PFSK-1 (cell line): ENCODE results near the gene STAT4.

ENCODE experiments used
- FOXP2 ChIP-seq: optimal IDR thresholded peaks from 2 replicates; pipeline ENCODE3; 2011; ENCODE audit warnings: borderline replicate concordance, control low read depth, inconsistent platforms; ENCODE audit not compliant: insufficient read depth; ENCODE audit errors: extremely low read length, extremely low read depth
- POLR2AphosphoS5 ChIP-seq: IDR thresholded peaks from 2 replicates; pipeline ENCODE4 v1.6.1; 2012; ENCODE audit warnings: low read depth, mild to moderate bottlenecking, control low read depth, low read length, moderate library complexity
- SIN3A ChIP-seq: IDR thresholded peaks from 2 replicates; pipeline ENCODE4 v1.6.1; 2012; ENCODE audit warnings: mild to moderate bottlenecking, low read length, moderate library complexity, borderline replicate concordance; ENCODE audit not compliant: insufficient read depth
- TAF1 ChIP-seq: IDR thresholded peaks from 2 replicates; pipeline ENCODE4 v1.6.1; 2012; ENCODE audit warnings: low read length, control low read depth, borderline replicate concordance; ENCODE audit not compliant: insufficient read depth
- TF ChIP-seq, protein P1 (sequence below), 2 experiments: IDR thresholded peaks; 2 replicates each; pipeline versions ENCODE4 v1.6.1 to v1.8.0; 2011 to 2012; ENCODE audit warnings: low read depth in 2 of 2, low read length in 2 of 2, control low read depth in 1 of 2, inconsistent platforms in 1 of 2, mild to moderate bottlenecking in 1 of 2, moderate library complexity in 1 of 2; ENCODE audit not compliant: insufficient read depth in 1 of 2

- no peak for TF ChIP-seq TAF1
- TF ChIP-seq, protein P1, sequence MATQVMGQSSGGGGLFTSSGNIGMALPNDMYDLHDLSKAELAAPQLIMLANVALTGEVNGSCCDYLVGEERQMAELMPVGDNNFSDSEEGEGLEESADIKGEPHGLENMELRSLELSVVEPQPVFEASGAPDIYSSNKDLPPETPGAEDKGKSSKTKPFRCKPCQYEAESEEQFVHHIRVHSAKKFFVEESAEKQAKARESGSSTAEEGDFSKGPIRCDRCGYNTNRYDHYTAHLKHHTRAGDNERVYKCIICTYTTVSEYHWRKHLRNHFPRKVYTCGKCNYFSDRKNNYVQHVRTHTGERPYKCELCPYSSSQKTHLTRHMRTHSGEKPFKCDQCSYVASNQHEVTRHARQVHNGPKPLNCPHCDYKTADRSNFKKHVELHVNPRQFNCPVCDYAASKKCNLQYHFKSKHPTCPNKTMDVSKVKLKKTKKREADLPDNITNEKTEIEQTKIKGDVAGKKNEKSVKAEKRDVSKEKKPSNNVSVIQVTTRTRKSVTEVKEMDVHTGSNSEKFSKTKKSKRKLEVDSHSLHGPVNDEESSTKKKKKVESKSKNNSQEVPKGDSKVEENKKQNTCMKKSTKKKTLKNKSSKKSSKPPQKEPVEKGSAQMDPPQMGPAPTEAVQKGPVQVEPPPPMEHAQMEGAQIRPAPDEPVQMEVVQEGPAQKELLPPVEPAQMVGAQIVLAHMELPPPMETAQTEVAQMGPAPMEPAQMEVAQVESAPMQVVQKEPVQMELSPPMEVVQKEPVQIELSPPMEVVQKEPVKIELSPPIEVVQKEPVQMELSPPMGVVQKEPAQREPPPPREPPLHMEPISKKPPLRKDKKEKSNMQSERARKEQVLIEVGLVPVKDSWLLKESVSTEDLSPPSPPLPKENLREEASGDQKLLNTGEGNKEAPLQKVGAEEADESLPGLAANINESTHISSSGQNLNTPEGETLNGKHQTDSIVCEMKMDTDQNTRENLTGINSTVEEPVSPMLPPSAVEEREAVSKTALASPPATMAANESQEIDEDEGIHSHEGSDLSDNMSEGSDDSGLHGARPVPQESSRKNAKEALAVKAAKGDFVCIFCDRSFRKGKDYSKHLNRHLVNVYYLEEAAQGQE (IDR thresholded peaks at IDR 0.05; ENCODE audit: insufficient read depth in 1 of 2, low read depth in 2 of 2, low read length in 2 of 2) = no peak
- TF ChIP-seq POLR2AphosphoS5 = no peak
- no peak for TF ChIP-seq SIN3A
- TF ChIP-seq FOXP2 = no peak
These were observed 2.9 kb upstream of the STAT4 start for GRCh38 chr2:191153716-191154115.
